NCI-H1105 treated with DMSO at 0.1 percent for 48 hours (cell line): Measurements from ENCODE around the gene IFI35.
A peak's percentile ranks its signal among the peaks of the same experiment; 100 is the strongest.
"Not testable (repeated sequence)": the region's sequence is repeated elsewhere in the genome, so short reads cannot be mapped to it uniquely, and the experiment has no call there.

Experiments
- DNase-seq: peaks from one replicate; lab custom pipeline; 2025; lab: John Stamatoyannopoulos, UW

Gene IFI35

GRCh38 chr17:43024407-43025289, 18.1 kb downstream of the IFI35 start, which contains the start of gene RND2:
Gene RND2 (plus strand): TSS chr17:43025231. CDS start chr17:43025348, 117 bp downstream.
- peak; percentile 85 for DNase-seq

GRCh38 chr17:43025290-43025657, 18.7 kb downstream of the IFI35 start:
- peak; percentile 27 for DNase-seq

GRCh38 chr17:43025766-43026537, 19.4 kb downstream of the IFI35 start:
- DNase-seq: no peak

GRCh38 chr17:43026595-43026994, 20.0 kb downstream of the IFI35 start:
- no peak for DNase-seq

GRCh38 chr17:43027091-43028032, 20.8 kb downstream of the IFI35 start:
- DNase-seq: no peak

- DNase-seq: no peak
These were observed 21.8 kb downstream of the IFI35 start for GRCh38 chr17:43028221-43028861.

GRCh38 chr17:43030137-43030767, 23.7 kb downstream of the IFI35 start:
- no peak for DNase-seq

- DNase-seq: no peak
These were observed 25.1 kb downstream of the IFI35 start for GRCh38 chr17:43031666-43032065.

- peak; percentile 10 for DNase-seq
These were observed 27.6 kb downstream of the IFI35 start for GRCh38 chr17:43033948-43034881.

GRCh38 chr17:43034894-43035293, 28.3 kb downstream of the IFI35 start:
- no peak for DNase-seq

GRCh38 chr17:43039646-43040045, 33.1 kb downstream of the IFI35 start:
- DNase-seq: no peak

GRCh38 chr17:43040655-43041054, 34.1 kb downstream of the IFI35 start:
- no peak for DNase-seq

GRCh38 chr17:43042025-43042628, 35.5 kb downstream of the IFI35 start:
- no peak for DNase-seq

GRCh38 chr17:43043307-43043706, 36.7 kb downstream of the IFI35 start:
- no peak for DNase-seq

GRCh38 chr17:43044024-43044423, 37.4 kb downstream of the IFI35 start:
- DNase-seq: no peak

- DNase-seq: no peak
These were observed 45.4 kb downstream of the IFI35 start for GRCh38 chr17:43051969-43052368.

GRCh38 chr17:43053008-43053407, 46.4 kb downstream of the IFI35 start:
- DNase-seq: not testable (repeated sequence)

- no peak for DNase-seq
These were observed 49.5 kb downstream of the IFI35 start for GRCh38 chr17:43056051-43056450.

- DNase-seq: no peak
These were observed 56.5 kb downstream of the IFI35 start for GRCh38 chr17:43062984-43063638.
